HepG2 (cell line): ENCODE measurements around the gene LRRC45. TPM values are rescaled to one million over a fixed set of nuclear protein-coding genes. Genes with fewer than 3 reads are reported as not detected.

Source experiments
- ARNT2 ChIP-seq: sonication (generic); formaldehyde crosslinking; IDR thresholded peaks from 2 replicates; pipeline ENCODE4 v1.8.0; 2022; ENCODE audit warnings: mild to moderate bottlenecking, low read depth, missing genetic modification reagents, moderate library complexity
- CHD2 ChIP-seq: IDR thresholded peaks from 2 replicates; pipeline ENCODE4 v1.6.1; 2011; ENCODE audit warnings: low read depth, low read length, improper control_type of control experiment
- EED ChIP-seq: sonication (generic); formaldehyde crosslinking; IDR thresholded peaks from 2 replicates; pipeline ENCODE4 v1.5.0; 2020; ENCODE audit warnings: mild to moderate bottlenecking, missing genetic modification reagents
- ETV5 ChIP-seq: IDR thresholded peaks from 2 replicates; pipeline ENCODE4 v1.6.1; 2018; ENCODE audit warnings: missing biosample characterization, missing genetic modification reagents, inconsistent platforms, borderline replicate concordance
- FOXK1 ChIP-seq: sonication (generic); formaldehyde crosslinking; IDR thresholded peaks from 2 replicates; pipeline ENCODE4 v1.4.0; 2020; ENCODE audit warnings: low read depth, missing genetic modification reagents, borderline replicate concordance
- GABPB1 ChIP-seq: IDR thresholded peaks from 2 replicates; pipeline ENCODE4 v1.6.1; 2016; ENCODE audit warnings: mild to moderate bottlenecking, missing genetic modification reagents, moderate library complexity, missing compliant biosample characterization
- MYNN ChIP-seq: sonication (generic); formaldehyde crosslinking; IDR thresholded peaks from 2 replicates; pipeline ENCODE4 v1.4.0; 2020; ENCODE audit warnings: mild to moderate bottlenecking, low read depth, missing genetic modification reagents
- PCBP2 ChIP-seq: fragments of 200-400 bp; formaldehyde crosslinking; optimal IDR thresholded peaks from 2 replicates; pipeline ENCODE3; 2018; ENCODE audit warnings: low read length, low read depth; ENCODE audit not compliant: poor library complexity, severe bottlenecking
- PHF5A ChIP-seq: IDR thresholded peaks from one replicate; pipeline ENCODE4 v1.6.1; 2018; ENCODE audit warnings: low read depth, missing genetic modification reagents; ENCODE audit not compliant: unreplicated experiment
- POLR2AphosphoS5 ChIP-seq: IDR thresholded peaks from 2 replicates; pipeline ENCODE4 v1.6.1; 2012; ENCODE audit warnings: low read depth, low read length
- RAD51 ChIP-seq: fragments of 450-650 bp; IDR thresholded peaks from 2 replicates; pipeline ENCODE4 v1.6.1; 2016; ENCODE audit warnings: borderline replicate concordance
- TBX2 ChIP-seq: sonication (generic); formaldehyde crosslinking; IDR thresholded peaks from 2 replicates; pipeline ENCODE4 v1.5.0; 2020; ENCODE audit warnings: missing genetic modification reagents, mild to moderate bottlenecking, borderline replicate concordance
- ZBTB40 ChIP-seq, 2 experiments: fragments of 450-650 bp in 1 of 2; sonication (generic) in 1 of 2; formaldehyde crosslinking in 1 of 2; IDR thresholded peaks; 2 replicates each; pipeline versions ENCODE4 v1.6.1 to v1.8.0; 2016 to 2022; ENCODE audit warnings: antibody characterized with exemption in 1 of 2, mild to moderate bottlenecking in 1 of 2, missing genetic modification reagents in 1 of 2
- ZFY ChIP-seq: sonication (generic); formaldehyde crosslinking; IDR thresholded peaks from 2 replicates; pipeline ENCODE4 v1.4.0; 2020; ENCODE audit warnings: missing genetic modification reagents
- ZNF10 ChIP-seq: sonication (generic); formaldehyde crosslinking; IDR thresholded peaks from 2 replicates; pipeline ENCODE4 v1.4.0; 2020; ENCODE audit warnings: mild to moderate bottlenecking, low read depth, missing genetic modification reagents, borderline replicate concordance
- polyA plus RNA-seq, 8 experiments: library from polyadenylated mRNA; depleted of rRNA in 3 of 8; stranded (reverse) in 7 of 8; unstranded in 1 of 8; fragments of >200 nt; fragmentation: Illumina TruSeq in 4 of 8; extraction: Trizol in 4 of 8; gene quantifications; 2 replicates each; pipeline versions ENCODE4 v1.2.1 to v1.2.3, GENCODE V29; 2011 to 2016; ENCODE audit warnings: low read depth in 4 of 8, missing spikeins in 1 of 8, mixed read lengths in 1 of 8; ENCODE audit not compliant: insufficient read depth in 1 of 8
- total RNA-seq, 5 experiments: library from RNA; depleted of rRNA; stranded (reverse); fragments of >200 nt; fragmentation: Illumina TruSeq; extraction: Trizol; gene quantifications; 2 replicates each; pipeline ENCODE4 v1.2.3, GENCODE V29; 2016; ENCODE audit warnings: low read depth in 1 of 5
- TF ChIP-seq, protein P1 (sequence below): sonication (generic); formaldehyde crosslinking; IDR thresholded peaks from 2 replicates; pipeline ENCODE4 v1.5.1; 2020; ENCODE audit warnings: missing genetic modification reagents, mild to moderate bottlenecking, borderline replicate concordance
- TF ChIP-seq, protein P2 (sequence below): sonication (generic); formaldehyde crosslinking; IDR thresholded peaks from 2 replicates; pipeline ENCODE4 v1.8.0; 2022; ENCODE audit warnings: mild to moderate bottlenecking, missing genetic modification reagents; ENCODE audit not compliant: insufficient replicate concordance

The LRRC45 gene
- total and polyA plus RNA-seq, 2 of the 13 experiments (the other 11 are each of a cell fraction or from before 2014, with no cell fraction given): 11.6 to 48.1 TPM

GRCh38 chr17:82076785-82077591, 53.9 kb downstream of the LRRC45 start (continued):
- TF ChIP-seq ZNF10 (CRISPR knock-in tag) (no peak), CHD2 (no peak), MYNN (no peak), POLR2AphosphoS5 (peak; percentile 41; the same call in 1 of the 2 replicates), ARNT2 (CRISPR knock-in tag) (0 out of 2 replicates have a peak, but pooled peaks have one; percentile 39), RAD51 (no peak), PCBP2 (no peak), PHF5A (CRISPR knock-in tag) (no peak), FOXK1 (CRISPR knock-in tag) (no peak), ZFY (CRISPR knock-in tag) (no peak), GABPB1 (CRISPR knock-in tag) (peak; percentile 16; the same call in 1 of the 2 replicates), ETV5 (CRISPR knock-in tag) (no peak), ZBTB40 (IDR thresholded peaks at IDR 0.05) (no peak), ZBTB40 (CRISPR knock-in tag; IDR thresholded peaks at IDR 0.05) (0 out of 2 replicates have a peak, but pooled peaks have one; percentile 22), TBX2 (0 out of 2 replicates have a peak, but pooled peaks have one; percentile 30), EED (CRISPR knock-in tag) (0 out of 2 replicates have a peak, but pooled peaks have one; percentile 62)
- TF ChIP-seq, protein P1, sequence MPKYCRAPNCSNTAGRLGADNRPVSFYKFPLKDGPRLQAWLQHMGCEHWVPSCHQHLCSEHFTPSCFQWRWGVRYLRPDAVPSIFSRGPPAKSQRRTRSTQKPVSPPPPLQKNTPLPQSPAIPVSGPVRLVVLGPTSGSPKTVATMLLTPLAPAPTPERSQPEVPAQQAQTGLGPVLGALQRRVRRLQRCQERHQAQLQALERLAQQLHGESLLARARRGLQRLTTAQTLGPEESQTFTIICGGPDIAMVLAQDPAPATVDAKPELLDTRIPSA (CRISPR knock-in tag): 0 out of 2 replicates have a peak, but pooled peaks have one; percentile 28
- TF ChIP-seq, protein P2, sequence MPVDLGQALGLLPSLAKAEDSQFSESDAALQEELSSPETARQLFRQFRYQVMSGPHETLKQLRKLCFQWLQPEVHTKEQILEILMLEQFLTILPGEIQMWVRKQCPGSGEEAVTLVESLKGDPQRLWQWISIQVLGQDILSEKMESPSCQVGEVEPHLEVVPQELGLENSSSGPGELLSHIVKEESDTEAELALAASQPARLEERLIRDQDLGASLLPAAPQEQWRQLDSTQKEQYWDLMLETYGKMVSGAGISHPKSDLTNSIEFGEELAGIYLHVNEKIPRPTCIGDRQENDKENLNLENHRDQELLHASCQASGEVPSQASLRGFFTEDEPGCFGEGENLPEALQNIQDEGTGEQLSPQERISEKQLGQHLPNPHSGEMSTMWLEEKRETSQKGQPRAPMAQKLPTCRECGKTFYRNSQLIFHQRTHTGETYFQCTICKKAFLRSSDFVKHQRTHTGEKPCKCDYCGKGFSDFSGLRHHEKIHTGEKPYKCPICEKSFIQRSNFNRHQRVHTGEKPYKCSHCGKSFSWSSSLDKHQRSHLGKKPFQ: peak; percentile 19
